Measurements from ENCODE around the gene ZDHHC24.

Gene ZDHHC24

GRCh38 chr11:66531841-66532240 is 14.0 kb downstream of the ZDHHC24 start:
- no peak overlapping the region for H3K27ac ChIP-seq
- H3K9me3 ChIP-seq, result no peaks in the 10 kb centered on the region
- no peaks in the 10 kb centered on the region for H3K4me1 ChIP-seq (ENCODE audit: control insufficient read depth in 1 of 2, insufficient read depth in 1 of 2, low read depth in 1 of 2, low read length in 1 of 2)
- H3K4me3 ChIP-seq (ENCODE audit: low read depth in 1 of 2, low read length in 1 of 2), result no peak overlapping the region
- TF ChIP-seq, protein P1, sequence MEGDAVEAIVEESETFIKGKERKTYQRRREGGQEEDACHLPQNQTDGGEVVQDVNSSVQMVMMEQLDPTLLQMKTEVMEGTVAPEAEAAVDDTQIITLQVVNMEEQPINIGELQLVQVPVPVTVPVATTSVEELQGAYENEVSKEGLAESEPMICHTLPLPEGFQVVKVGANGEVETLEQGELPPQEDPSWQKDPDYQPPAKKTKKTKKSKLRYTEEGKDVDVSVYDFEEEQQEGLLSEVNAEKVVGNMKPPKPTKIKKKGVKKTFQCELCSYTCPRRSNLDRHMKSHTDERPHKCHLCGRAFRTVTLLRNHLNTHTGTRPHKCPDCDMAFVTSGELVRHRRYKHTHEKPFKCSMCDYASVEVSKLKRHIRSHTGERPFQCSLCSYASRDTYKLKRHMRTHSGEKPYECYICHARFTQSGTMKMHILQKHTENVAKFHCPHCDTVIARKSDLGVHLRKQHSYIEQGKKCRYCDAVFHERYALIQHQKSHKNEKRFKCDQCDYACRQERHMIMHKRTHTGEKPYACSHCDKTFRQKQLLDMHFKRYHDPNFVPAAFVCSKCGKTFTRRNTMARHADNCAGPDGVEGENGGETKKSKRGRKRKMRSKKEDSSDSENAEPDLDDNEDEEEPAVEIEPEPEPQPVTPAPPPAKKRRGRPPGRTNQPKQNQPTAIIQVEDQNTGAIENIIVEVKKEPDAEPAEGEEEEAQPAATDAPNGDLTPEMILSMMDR (IDR thresholded peaks at IDR 0.05), result no peak
- H3K36me3 ChIP-seq, result peaks cover 55% of the 10 kb centered on the region
- H3K27me3 ChIP-seq, result no peaks in the 10 kb centered on the region

DNA sequence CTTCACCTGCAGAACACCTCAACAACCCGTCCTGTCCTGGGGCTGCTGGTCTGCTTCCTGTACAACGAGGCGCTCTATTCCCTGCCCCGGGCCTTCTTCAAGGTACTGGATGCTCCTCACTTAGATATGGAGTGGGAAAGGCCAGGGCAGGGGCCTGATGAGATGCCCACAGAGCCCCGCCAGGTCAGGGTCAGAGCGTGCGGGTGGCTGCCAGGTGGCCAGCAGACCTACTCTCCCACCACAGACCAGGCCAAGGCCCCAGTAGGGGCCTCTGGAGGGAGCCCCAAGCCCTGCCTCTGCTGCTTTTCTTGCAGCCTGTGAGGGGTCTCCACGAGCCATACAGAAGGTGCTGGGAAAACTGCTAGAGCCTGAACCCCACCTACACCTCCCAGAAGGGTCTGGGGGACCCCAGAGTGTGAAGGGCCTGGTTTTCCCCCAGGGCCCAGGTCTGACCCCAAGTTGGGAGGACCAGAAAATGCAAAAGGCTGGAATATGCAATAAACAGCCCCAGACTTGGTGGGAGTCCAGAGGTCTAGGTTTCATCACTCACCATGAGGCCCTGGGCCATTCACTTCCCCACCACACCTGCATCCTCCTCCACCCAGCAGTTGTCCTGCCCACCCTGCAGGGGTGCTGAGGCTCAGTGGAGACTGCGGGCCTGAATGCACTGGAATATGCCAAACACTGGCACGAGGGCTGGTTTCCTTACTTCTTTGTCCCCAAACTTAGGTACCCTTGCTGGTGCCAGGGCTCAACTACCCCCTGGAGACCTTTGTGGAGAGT is 14.7 kb downstream of the ZDHHC24 start:
- H3K27ac ChIP-seq, result no peak overlapping the region
- H3K4me3 ChIP-seq (ENCODE audit: low read depth in 1 of 2, low read length in 1 of 2), result no peak overlapping the region
- TF ChIP-seq, protein P1 (IDR thresholded peaks at IDR 0.05), result no peak
- no peaks in the 10 kb centered on the region for H3K27me3 ChIP-seq
- H3K4me1 ChIP-seq (ENCODE audit: control insufficient read depth in 1 of 2, insufficient read depth in 1 of 2, low read depth in 1 of 2, low read length in 1 of 2), result no peaks in the 10 kb centered on the region
- H3K36me3 ChIP-seq, result peaks cover 56% of the 10 kb centered on the region
- H3K9me3 ChIP-seq, result no peaks in the 10 kb centered on the region

DNA sequence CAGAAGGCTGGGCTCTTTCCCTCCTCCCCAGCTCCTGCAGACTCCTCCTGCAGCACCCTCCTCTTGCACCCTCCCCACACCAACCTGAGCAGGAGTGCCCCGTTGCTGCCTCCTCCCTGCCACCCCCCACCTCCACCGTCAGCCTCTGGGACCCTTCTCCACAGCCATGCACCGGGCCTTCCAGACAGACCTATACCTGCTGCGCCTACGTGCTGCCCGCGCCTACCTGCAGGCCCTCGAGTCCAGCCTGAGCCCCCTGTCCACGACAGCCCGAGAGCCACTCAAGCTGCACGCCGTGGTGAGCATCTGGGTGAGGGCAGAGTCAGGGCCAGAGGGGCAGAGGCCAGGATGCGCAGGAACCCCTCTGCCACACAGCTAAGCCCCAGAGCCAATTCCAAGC is 16.2 kb downstream of the ZDHHC24 start:
- Histone ChIP-seq H3K27ac (no peak overlapping the region), H3K4me1 (ENCODE audit: control insufficient read depth in 1 of 2, insufficient read depth in 1 of 2, low read depth in 1 of 2, low read length in 1 of 2) (no peaks in the 10 kb centered on the region), H3K9me3 (no peaks in the 10 kb centered on the region), H3K4me3 (ENCODE audit: low read depth in 1 of 2, low read length in 1 of 2) (no peak overlapping the region), H3K27me3 (no peaks in the 10 kb centered on the region), H3K36me3 (peaks cover 54% of the 10 kb centered on the region)
- TF ChIP-seq, protein P1 (IDR thresholded peaks at IDR 0.05), result no peak

GRCh38 chr11:66529069-66529468 is 16.8 kb downstream of the ZDHHC24 start:
- TF ChIP-seq, protein P1 (IDR thresholded peaks at IDR 0.05), result no peak
- Histone ChIP-seq H3K9me3 (no peaks in the 10 kb centered on the region), H3K4me3 (ENCODE audit: low read depth in 1 of 2, low read length in 1 of 2) (no peak overlapping the region), H3K27me3 (no peaks in the 10 kb centered on the region), H3K4me1 (ENCODE audit: control insufficient read depth in 1 of 2, insufficient read depth in 1 of 2, low read depth in 1 of 2, low read length in 1 of 2) (no peaks in the 10 kb centered on the region), H3K27ac (no peak overlapping the region), H3K36me3 (peaks cover 59% of the 10 kb centered on the region)

DNA sequence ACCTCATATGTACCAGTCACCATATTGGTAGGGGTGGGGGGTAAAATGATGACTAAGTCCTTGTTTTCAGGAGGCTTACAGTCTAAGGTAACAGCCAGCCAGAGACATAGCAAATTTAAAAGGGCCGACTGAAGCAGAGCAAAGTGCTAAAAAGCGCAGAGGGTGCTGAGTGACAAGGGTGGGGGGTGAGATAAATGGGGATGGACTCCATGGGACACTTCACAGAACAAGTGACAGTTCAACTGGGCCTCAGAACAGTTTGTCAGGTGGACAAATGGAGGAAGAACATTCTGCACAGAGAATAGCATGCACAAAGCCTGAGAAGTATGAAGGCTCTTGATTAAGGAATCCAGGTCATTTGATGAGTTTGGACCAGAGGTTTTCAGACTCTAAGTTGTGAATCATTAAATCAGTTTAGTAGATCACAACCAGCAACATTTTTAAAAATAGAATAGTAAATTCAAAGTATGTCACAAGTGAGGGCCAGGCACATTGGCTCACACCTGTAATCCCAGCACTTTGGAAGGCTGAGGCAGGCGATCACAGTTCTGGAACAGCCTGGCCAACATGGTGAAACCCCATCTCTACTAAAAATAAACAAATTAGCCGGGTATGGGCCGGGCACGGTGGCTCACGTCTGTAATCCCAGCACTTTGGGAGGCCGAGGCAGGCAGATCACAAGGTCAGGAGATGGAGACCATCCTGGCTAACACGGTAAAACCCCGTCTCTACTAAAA is 21.4 kb downstream of the ZDHHC24 start:
- TF ChIP-seq, protein P1 (IDR thresholded peaks at IDR 0.05), result no peak
- H3K36me3 ChIP-seq, result peaks cover 75% of the 10 kb centered on the region
- H3K4me3 ChIP-seq (ENCODE audit: low read depth in 1 of 2, low read length in 1 of 2), result no peak overlapping the region
- H3K4me1 ChIP-seq (ENCODE audit: control insufficient read depth in 1 of 2, insufficient read depth in 1 of 2, low read depth in 1 of 2, low read length in 1 of 2), result no peaks in the 10 kb centered on the region
- H3K27me3 ChIP-seq, result no peaks in the 10 kb centered on the region
- H3K9me3 ChIP-seq, result no peaks in the 10 kb centered on the region
- no peak overlapping the region for H3K27ac ChIP-seq

Data from neutrophil (primary cell).